Measurements from ENCODE around the gene CNTN4. TPM values are rescaled to one million over a fixed set of nuclear protein-coding genes. Genes with fewer than 3 reads are reported as not detected.

The CNTN4 gene
- total and polyA plus RNA-seq, 2 of the 8 experiments (the other 6 are each of a cell fraction or from before 2014, with no cell fraction given), result 0.41 to 2.2 TPM

DNA sequence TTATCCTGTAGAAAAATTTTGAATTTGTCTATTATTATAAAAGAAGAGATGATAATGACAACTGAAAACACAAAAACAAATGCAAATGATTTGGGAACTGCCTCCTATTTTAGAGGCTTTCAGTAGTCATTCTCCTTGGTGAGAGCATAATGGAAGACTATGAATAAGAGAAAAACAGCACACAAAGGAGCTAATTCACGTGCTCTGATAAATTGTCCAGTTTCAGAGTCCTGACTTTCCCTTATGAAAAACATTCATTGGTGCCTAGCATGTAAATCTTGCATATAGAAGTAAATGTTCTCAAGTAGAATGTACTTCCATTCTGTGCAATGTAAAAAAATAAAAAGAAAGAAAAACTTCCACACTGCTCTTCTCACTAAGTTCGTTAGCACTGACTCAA lies 805.4 kb downstream of the CNTN4 start:
- CTCF ChIA-PET (ENCODE audit: partially characterized antibody), result interaction anchor here (0.7 kb wide), 1 partner anchor 189 kb away, joined by 3 read pairs; no protein-coding TSS in a partner anchor
- POLR2A ChIA-PET (ENCODE audit: partially characterized antibody), result no interaction called here
- no peak overlapping the region for H3K14ac ChIP-seq (ENCODE audit: insufficient read length)

More for the DNA sequence above, 805.4 kb downstream of the CNTN4 start:
- Histone ChIP-seq H3K23ac (ENCODE audit: insufficient read length) (no peak overlapping the region), H3K9me3 (ENCODE audit: insufficient read depth in 2 of 2, low read depth in 1 of 2, low read length in 1 of 2) (no peaks in the 10 kb centered on the region), H3K79me2 (ENCODE audit: control insufficient read depth in 1 of 2, insufficient read depth in 2 of 2, low read length in 2 of 2) (no peaks in the 10 kb centered on the region), H4K8ac (ENCODE audit: extremely low read depth, insufficient read depth, low read length) (no peak overlapping the region), H2BK12ac (ENCODE audit: low read depth, low read length) (no peak overlapping the region), H3K27me3 (replicated peaks in 1 of 4; ENCODE audit: control insufficient read depth in 3 of 4, extremely low read depth in 1 of 4, insufficient read depth in 3 of 4, low read length in 3 of 4) (no peaks in the 10 kb centered on the region), H4K20me1 (replicated peaks in 1 of 2; ENCODE audit: control insufficient read depth in 1 of 2, insufficient read depth in 2 of 2, low read length in 2 of 2) (no peaks in the 10 kb centered on the region), H3K79me1 (ENCODE audit: low read depth, low read length) (no peaks in the 10 kb centered on the region), H2BK5ac (ENCODE audit: low read depth, low read length) (no peak overlapping the region), H3K4me3 (ENCODE audit: extremely low read depth in 1 of 4, insufficient read depth in 2 of 4, low read depth in 3 of 4, low read length in 4 of 4) (no peak overlapping the region), H3K18ac (ENCODE audit: extremely low read depth, low read length) (no peak overlapping the region), H2BK15ac (ENCODE audit: low read length) (no peak overlapping the region), H3K4me2 (ENCODE audit: insufficient read depth in 1 of 2, low read depth in 2 of 2, low read length in 2 of 2) (no peak overlapping the region), H3K36me3 (ENCODE audit: control insufficient read depth in 2 of 4, insufficient read depth in 4 of 4, low read length in 3 of 4) (no peaks in the 10 kb centered on the region), H3K27ac (ENCODE audit: low read depth, low read length) (no peak overlapping the region), H4K5ac (ENCODE audit: insufficient read length, low read depth, low read length) (no peak overlapping the region), H3K4me1 (replicated peaks in 1 of 4; ENCODE audit: control insufficient read depth in 3 of 4, insufficient read depth in 4 of 4, low read length in 3 of 4) (peaks cover 0 to 13% (median 7%) of the 10 kb centered on the region in 4 experiments; a peak in 3 of 7 replicates), H3K56ac (replicated peaks; ENCODE audit: insufficient read length, low read depth, low read length) (no peak overlapping the region), H4K91ac (replicated peaks; ENCODE audit: insufficient read length, low read length) (no peak overlapping the region), H2AK5ac (ENCODE audit: low read depth, low read length) (no peak overlapping the region), H3K9ac (replicated peaks in 1 of 4; ENCODE audit: extremely low read depth in 1 of 4, low read depth in 3 of 4, low read length in 3 of 4) (no peak overlapping the region), H3K4ac (replicated peaks; ENCODE audit: insufficient read length, low read depth, low read length) (no peak overlapping the region), H2BK20ac (ENCODE audit: low read length) (no peak overlapping the region), H3K23me2 (ENCODE audit: low read depth, low read length) (no peaks in the 10 kb centered on the region), H2BK120ac (replicated peaks; ENCODE audit: low read depth, low read length) (no peak overlapping the region), H2AFZ (ENCODE audit: low read length) (no peak overlapping the region)
- no peak for DNase-seq (ENCODE audit: low read depth in 1 of 2, low spot score in 2 of 2)
- 81% methylated on average over 2 of the region's 2 CpGs; no CpG with 5 or more reads in 1 of the 2 experiments for WGBS, 2 experiments (ENCODE audit: extremely low coverage in 1 of 2, insufficient coverage in 1 of 2, insufficient read length in 1 of 2, insufficient replicate concordance in 2 of 2, low coverage in 1 of 2, low lambda C conversion rate in 2 of 2, missing lambda C conversion rate in 1 of 2)
- FAIRE-seq, result no peak
- TF ChIP-seq YY1 (IDR thresholded peaks at IDR 0.05; ENCODE audit: low read depth, low read length) (no peak), RFX5 (IDR thresholded peaks at IDR 0.05; ENCODE audit: borderline replicate concordance, low read depth, low read length) (no peak), SP2 (IDR thresholded peaks at IDR 0.05; ENCODE audit: low read length) (no peak), EP300 (IDR thresholded peaks at IDR 0.05; ENCODE audit: borderline replicate concordance in 1 of 2, low read depth in 2 of 2, low read length in 2 of 2) (no peak), RNF2 (IDR thresholded peaks at IDR 0.05; ENCODE audit: borderline replicate concordance, low read depth, low read length, missing control alignments, poor library complexity, severe bottlenecking) (no peak), MAFK (IDR thresholded peaks at IDR 0.05; ENCODE audit: low read depth, low read length) (no peak), SP4 (IDR thresholded peaks at IDR 0.05; ENCODE audit: low read length) (no peak), SRF (IDR thresholded peaks at IDR 0.05; ENCODE audit: low read depth, low read length) (no peak), E2F6 (IDR thresholded peaks at IDR 0.05) (no peak), EGR1 (IDR thresholded peaks at IDR 0.05; ENCODE audit: borderline replicate concordance, low read depth, low read length) (no peak), CEBPB (IDR thresholded peaks at IDR 0.05; ENCODE audit: low read depth, low read length) (no peak), EZH2 (IDR thresholded peaks at IDR 0.05; ENCODE audit: low read depth, low read length, severe bottlenecking) (no peak)
- TF ChIP-seq, protein P1, sequence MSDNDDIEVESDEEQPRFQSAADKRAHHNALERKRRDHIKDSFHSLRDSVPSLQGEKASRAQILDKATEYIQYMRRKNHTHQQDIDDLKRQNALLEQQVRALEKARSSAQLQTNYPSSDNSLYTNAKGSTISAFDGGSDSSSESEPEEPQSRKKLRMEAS (IDR thresholded peaks at IDR 0.05), result no peak
